Keratinocyte (primary cell): ENCODE results near the gene CCDC92. TPM values are rescaled to one million over a fixed set of nuclear protein-coding genes. Genes with fewer than 3 reads are reported as not detected.

Source experiments
- DNase-seq: peaks from one replicate; pipeline ENCODE4 v3.0.0-alpha.2; 2011; ENCODE audit warnings: low read depth, missing footprints, low spot score
- FAIRE-seq: peaks from 2 replicates; lab custom pipeline; 2011; peaks lifted over from hg19 to GRCh38; lab: Jason Lieb, UNC
- H2AFZ ChIP-seq: 2 replicates; pipeline ENCODE4 v1.6.0; 2012; ENCODE audit warnings: low read length, control low read depth, inconsistent platforms; ENCODE audit not compliant: control insufficient read depth
- H3K27ac ChIP-seq: 2 replicates; pipeline ENCODE4 v1.5.1; 2011; ENCODE audit warnings: low read length; ENCODE audit not compliant: control insufficient read depth, insufficient read depth
- H3K27me3 ChIP-seq: 3 replicates; pipeline ENCODE4 v1.6.0; 2011; ENCODE audit warnings: low read length; ENCODE audit not compliant: control insufficient read depth, insufficient read depth; ENCODE audit errors: extremely low read depth
- H3K36me3 ChIP-seq, 2 experiments: 2 replicates in 1 of 2; 3 replicates in 1 of 2; pipeline ENCODE4 v1.5.1; 2011; ENCODE audit warnings: low read length in 2 of 2, mild to moderate bottlenecking in 1 of 2; ENCODE audit not compliant: control insufficient read depth in 2 of 2, insufficient read depth in 2 of 2; ENCODE audit errors: extremely low read depth in 1 of 2
- H3K4me1 ChIP-seq: 3 replicates; pipeline ENCODE4 v1.5.1; 2011; ENCODE audit warnings: low read length; ENCODE audit not compliant: control insufficient read depth, insufficient read depth; ENCODE audit errors: extremely low read depth
- H3K4me2 ChIP-seq: 3 replicates; pipeline ENCODE4 v1.6.0; 2011; ENCODE audit warnings: low read depth, low read length; ENCODE audit not compliant: control insufficient read depth, insufficient read depth; ENCODE audit errors: extremely low read depth
- H3K4me3 ChIP-seq, 3 experiments: fragments of 200-600 bp in 1 of 3; sonication (generic) in 1 of 3; 2 replicates in 2 of 3; 3 replicates in 1 of 3; pipeline ENCODE4 v1.5.1; 2011 to 2016; ENCODE audit warnings: low read length in 3 of 3, mild to moderate bottlenecking in 3 of 3, control low read depth in 2 of 3, inconsistent platforms in 1 of 3, low read depth in 1 of 3, mixed read lengths in 1 of 3, mixed run types in 1 of 3, moderate library complexity in 1 of 3; ENCODE audit not compliant: control insufficient read depth in 2 of 3, insufficient read depth in 2 of 3; ENCODE audit errors: extremely low read depth in 1 of 3
- H3K79me2 ChIP-seq: 2 replicates; pipeline ENCODE4 v1.6.0; 2012; ENCODE audit warnings: low read length; ENCODE audit not compliant: control insufficient read depth, insufficient read depth
- H3K9ac ChIP-seq: 3 replicates; pipeline ENCODE4 v1.6.0; 2011; ENCODE audit warnings: low read length; ENCODE audit not compliant: control insufficient read depth, insufficient read depth; ENCODE audit errors: extremely low read depth
- H3K9me1 ChIP-seq: 3 replicates; pipeline ENCODE4 v1.6.0; 2011; ENCODE audit warnings: low read length; ENCODE audit not compliant: control insufficient read depth, insufficient read depth; ENCODE audit errors: extremely low read depth
- H3K9me3 ChIP-seq: 2 replicates; pipeline ENCODE4 v1.5.1; 2012; ENCODE audit warnings: low read depth, low read length; ENCODE audit not compliant: control insufficient read depth
- H4K20me1 ChIP-seq: 3 replicates; pipeline ENCODE4 v1.6.0; 2011; ENCODE audit warnings: low read length; ENCODE audit not compliant: control insufficient read depth, insufficient read depth; ENCODE audit errors: extremely low read depth
- CTCF ChIP-seq, 3 experiments: IDR thresholded peaks in 1 of 3; conservative IDR thresholded peaks in 1 of 3; optimal IDR thresholded peaks in 1 of 3; 2 replicates in 2 of 3; 3 replicates in 1 of 3; pipeline versions ENCODE3 to v1.5.1; 2011; ENCODE audit warnings: low read length in 3 of 3, mild to moderate bottlenecking in 3 of 3, moderate library complexity in 2 of 3, control low read depth in 1 of 3, inconsistent platforms in 1 of 3; ENCODE audit not compliant: insufficient read depth in 2 of 3; ENCODE audit errors: extremely low read depth in 1 of 3
- EZH2 ChIP-seq: IDR thresholded peaks from one replicate; pipeline ENCODE4 v1.6.1; 2012; ENCODE audit warnings: inconsistent platforms, mild to moderate bottlenecking, low read length, moderate library complexity
- dilution Hi-C: fragments of 300-500 bp; cut with MboI; formaldehyde crosslinking; loops from one replicate; pipeline ENCODE4 v1.7.0; 2020; ENCODE audit warnings: low sequenced_read_pairs; ENCODE audit not compliant: extremely low pct_ligation_motif_present
- polyA plus RNA-seq, 5 experiments: library from polyadenylated mRNA; depleted of rRNA in 3 of 5; stranded (reverse) in 3 of 5; stranded (forward) in 1 of 5; unstranded in 1 of 5; fragments of >200 nt; gene quantifications; 1 replicate in 1 of 5; 2 replicates in 3 of 5; 3 replicates in 1 of 5; pipeline versions ENCODE4 v1.2.1 to v1.2.3, GENCODE V29; 2011 to 2012; ENCODE audit warnings: missing spikeins in 2 of 5, low read depth in 1 of 5, low replicate concordance in 1 of 5

CCDC92 gene
- polyA plus RNA-seq, 1 donor (not counting 4 experiments of a cell fraction or from before 2014, with no cell fraction given) = 8.3 TPM

- Histone ChIP-seq H3K79me2 (no peaks in the 10 kb centered on the region), H3K4me1 (peaks cover 3% of the 10 kb centered on the region), H3K36me3 (no peaks in the 10 kb centered on the region), H3K9me3 (no peaks in the 10 kb centered on the region), H4K20me1 (no peaks in the 10 kb centered on the region), H3K9me1 (no peaks in the 10 kb centered on the region), H3K9ac (no peak overlapping the region), H3K27me3 (peaks cover 30% of the 10 kb centered on the region), H3K27ac (no peak overlapping the region), H3K4me2 (no peak overlapping the region), H2AFZ (no peak overlapping the region), H3K4me3 (no peak overlapping the region)
- dilution Hi-C loops = no loop called here
- no peak for TF ChIP-seq EZH2
- TF ChIP-seq CTCF (optimal IDR thresholded peaks at IDR 0.05 in 1 of 3, IDR thresholded peaks at IDR 0.05 in 1 of 3, conservative IDR thresholded peaks at IDR 0.05 in 1 of 3; ENCODE audit: extremely low read depth in 1 of 3, insufficient read depth in 2 of 3, low read length in 3 of 3) = no peak
- DNase-seq (no peak), FAIRE-seq (no peak)
These were observed 71.7 kb downstream of the CCDC92 start for GRCh38 chr12:123900871-123901376.

DNA sequence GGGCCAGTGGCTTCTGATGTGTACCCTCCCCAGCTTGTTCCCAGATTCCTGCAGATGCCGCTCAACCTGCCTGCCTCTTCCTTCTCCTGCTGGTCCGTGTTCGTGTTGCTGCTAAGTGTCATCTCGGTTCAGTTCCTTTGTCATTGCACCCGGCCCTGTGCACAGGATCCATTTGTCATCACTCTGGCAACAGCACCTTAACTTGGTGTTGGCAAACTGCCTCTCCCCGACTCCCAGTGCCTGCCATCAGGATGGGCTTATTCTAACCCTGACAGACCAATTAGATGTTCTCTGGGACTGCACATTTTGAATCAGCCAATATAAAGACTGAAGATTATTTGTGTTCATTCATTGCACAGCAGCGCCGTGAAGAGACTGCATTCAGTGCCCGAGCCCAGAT, 73.3 kb downstream of the CCDC92 start:
- Histone ChIP-seq H3K9ac (no peak overlapping the region), H3K27me3 (peaks cover 26% of the 10 kb centered on the region), H3K4me3 (no peak overlapping the region), H3K36me3 (no peaks in the 10 kb centered on the region), H3K9me3 (no peaks in the 10 kb centered on the region), H3K4me1 (no peaks in the 10 kb centered on the region), H3K79me2 (no peaks in the 10 kb centered on the region), H2AFZ (no peak overlapping the region), H3K27ac (no peak overlapping the region), H3K4me2 (no peak overlapping the region), H3K9me1 (no peaks in the 10 kb centered on the region), H4K20me1 (no peaks in the 10 kb centered on the region)
- no peak for FAIRE-seq
- no peak for DNase-seq
- TF ChIP-seq CTCF (optimal IDR thresholded peaks at IDR 0.05 in 1 of 3, IDR thresholded peaks at IDR 0.05 in 1 of 3, conservative IDR thresholded peaks at IDR 0.05 in 1 of 3; ENCODE audit: extremely low read depth in 1 of 3, insufficient read depth in 2 of 3, low read length in 3 of 3) (no peak), EZH2 (no peak)
- dilution Hi-C loops = no loop called here
